CD4-positive, alpha-beta T cell treated with Interleukin-4 for 1 hour (primary cell): ENCODE results near the gene B4GALNT3.

Experiments used
- DNase-seq, 2 donors: peaks; one replicate each; pipeline ENCODE4 v3.0.0-alpha.2; 2020 to 2022

The B4GALNT3 gene

GRCh38 chr12:510071-510825 lies 50.5 kb downstream of the B4GALNT3 start:
- no peak for DNase-seq

GRCh38 chr12:512933-513332 lies 53.2 kb downstream of the B4GALNT3 start:
- DNase-seq = no peak

GRCh38 chr12:513446-513845 lies 53.7 kb downstream of the B4GALNT3 start:
- DNase-seq = no peak

- no peak for DNase-seq
Observed at GRCh38 chr12:517538-517937, 57.8 kb downstream of the B4GALNT3 start.

GRCh38 chr12:520119-520518 lies 60.4 kb downstream of the B4GALNT3 start:
- DNase-seq = no peak

GRCh38 chr12:522692-523378 lies 63.1 kb downstream of the B4GALNT3 start:
- no peak for DNase-seq

- DNase-seq = no peak
Observed at GRCh38 chr12:524167-524951, 64.6 kb downstream of the B4GALNT3 start.

- no peak for DNase-seq
Observed at GRCh38 chr12:526089-526488, 66.3 kb downstream of the B4GALNT3 start.

- DNase-seq = no peak
Observed at GRCh38 chr12:527241-527640, 67.5 kb downstream of the B4GALNT3 start.

GRCh38 chr12:527729-528128 lies 68.0 kb downstream of the B4GALNT3 start:
- no peak for DNase-seq

GRCh38 chr12:530308-530707 lies 70.6 kb downstream of the B4GALNT3 start:
- no peak for DNase-seq

GRCh38 chr12:530821-531220 lies 71.1 kb downstream of the B4GALNT3 start:
- DNase-seq = no peak

GRCh38 chr12:531951-532585 lies 72.3 kb downstream of the B4GALNT3 start:
- DNase-seq = no peak

GRCh38 chr12:532908-533565 lies 73.3 kb downstream of the B4GALNT3 start:
- no peak for DNase-seq

GRCh38 chr12:533718-534117 lies 74.0 kb downstream of the B4GALNT3 start:
- no peak for DNase-seq

- DNase-seq = no peak
Observed at GRCh38 chr12:534216-534615, 74.5 kb downstream of the B4GALNT3 start.

- no peak for DNase-seq
Observed at GRCh38 chr12:535396-535795, 75.7 kb downstream of the B4GALNT3 start.

- no peak for DNase-seq
Observed at GRCh38 chr12:536751-537245, 77.1 kb downstream of the B4GALNT3 start.

GRCh38 chr12:537772-538171 lies 78.0 kb downstream of the B4GALNT3 start:
- DNase-seq = no peak

- DNase-seq = peak; percentile 71 to 78
Observed at GRCh38 chr12:538731-539539, 79.2 kb downstream of the B4GALNT3 start.

- no peak for DNase-seq
Observed at GRCh38 chr12:539540-540310, 80.0 kb downstream of the B4GALNT3 start.
